Stimulated activated CD4-positive, alpha-beta T cell treated with anti-CD3 and anti-CD28 coated beads, Interleukin-12 subunit alpha, Interleukin-12 subunit beta, amount 100 ng/mL, for 24 hours (primary cell): ENCODE measurements around the gene ABCC9.
A peak's percentile ranks its signal among the peaks of the same experiment; 100 is the strongest.

ENCODE experiments used
- DNase-seq, 2 experiments: peaks; one replicate each; pipeline ENCODE4 v3.0.0-alpha.2; 2020; ENCODE audit warnings: low read depth in 2 of 2

Gene ABCC9

DNA sequence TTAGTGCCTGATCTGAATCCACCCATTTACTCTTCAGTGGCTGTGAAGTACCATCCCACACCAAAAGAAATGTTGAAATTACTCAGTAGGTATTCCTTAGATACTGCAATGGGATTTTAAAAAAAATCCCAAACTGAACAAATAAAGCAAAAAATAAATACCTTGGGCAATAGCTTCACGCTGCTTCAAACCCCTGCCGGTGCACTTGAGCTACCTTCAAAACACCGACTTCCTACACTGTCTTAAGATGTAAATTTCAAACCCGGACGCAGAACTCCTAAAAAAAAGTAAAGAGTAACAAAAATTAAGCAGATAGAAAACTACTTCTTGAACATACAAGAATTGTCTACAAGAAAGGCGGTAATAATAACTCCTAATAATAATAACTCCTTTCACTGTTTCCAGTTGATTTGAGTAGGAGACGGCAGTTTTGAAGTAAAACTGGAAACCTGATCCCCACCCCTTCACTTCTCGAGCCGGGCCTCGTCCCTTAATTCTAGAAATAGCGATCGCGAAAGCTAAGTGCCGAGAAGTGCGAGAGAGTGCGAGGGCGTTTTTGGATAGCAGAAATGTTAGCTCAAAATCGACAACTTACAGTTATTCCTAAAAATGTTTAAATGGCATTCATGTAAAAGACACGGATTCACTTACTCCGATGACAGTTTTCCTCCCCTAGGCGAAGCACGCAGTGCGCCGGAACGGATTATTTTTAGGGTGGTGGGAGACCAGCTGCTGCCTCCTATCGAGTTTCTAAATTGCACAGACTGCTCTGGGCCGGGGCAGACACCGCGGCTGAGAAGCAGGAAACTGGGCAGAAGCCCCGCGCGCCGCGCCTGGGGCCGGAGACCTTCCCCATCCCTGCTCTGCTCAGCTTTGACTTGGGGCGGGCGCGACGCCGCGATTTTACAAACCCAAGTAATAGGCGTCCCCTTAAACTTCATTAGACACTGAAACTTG lies at the start of gene ABCC9:
ABCC9 (minus strand) TSS at position 878 of the 957 bp plus-strand sequence. CDS start 4,752 bp downstream, outside the sequence.
- peak in 1 of 2 experiments; percentile 7 for DNase-seq

GRCh38 chr12:21989819-21990412 lies 48.7 kb upstream of the ABCC9 start:
- DNase-seq, result no peak

DNA sequence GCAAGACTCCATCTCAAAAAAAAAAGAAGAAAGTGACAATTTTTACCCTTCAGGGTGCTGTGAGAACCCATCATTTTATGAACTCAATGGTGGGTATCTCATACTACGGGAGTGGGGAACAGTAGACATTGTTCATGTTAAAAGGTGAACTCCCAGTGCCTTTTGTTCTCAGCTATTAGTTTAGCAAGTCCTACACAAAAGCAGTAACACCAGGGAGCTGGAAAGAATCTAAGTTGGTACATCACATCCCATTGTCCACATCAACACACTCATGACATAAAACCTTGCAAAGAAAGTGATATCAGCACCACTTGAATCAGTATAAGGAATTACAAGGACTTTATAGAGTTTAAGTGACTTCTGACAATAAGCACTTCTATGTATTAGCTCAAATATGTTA lies 47.4 kb upstream of the ABCC9 start:
- no peak for DNase-seq

DNA sequence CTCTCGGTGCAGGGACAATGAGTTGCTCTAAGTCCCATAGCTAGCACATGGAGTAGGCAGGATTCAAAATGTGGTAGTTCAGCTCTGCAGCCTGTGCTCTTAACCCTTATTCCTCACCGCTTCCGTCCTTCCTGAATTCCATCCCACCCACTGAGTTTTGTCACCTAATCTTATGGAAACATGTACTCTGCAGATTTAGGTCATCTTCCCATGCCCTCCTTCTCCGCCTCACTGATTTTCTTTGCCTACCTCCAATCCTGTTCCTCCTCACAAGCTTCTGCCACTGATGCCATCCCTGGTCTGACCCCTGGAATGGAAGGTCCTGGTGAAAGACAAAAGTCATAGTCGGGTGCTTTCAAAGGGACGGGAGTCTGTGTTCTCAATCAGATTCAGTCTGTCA lies 46.5 kb upstream of the ABCC9 start:
- DNase-seq, result no peak

DNA sequence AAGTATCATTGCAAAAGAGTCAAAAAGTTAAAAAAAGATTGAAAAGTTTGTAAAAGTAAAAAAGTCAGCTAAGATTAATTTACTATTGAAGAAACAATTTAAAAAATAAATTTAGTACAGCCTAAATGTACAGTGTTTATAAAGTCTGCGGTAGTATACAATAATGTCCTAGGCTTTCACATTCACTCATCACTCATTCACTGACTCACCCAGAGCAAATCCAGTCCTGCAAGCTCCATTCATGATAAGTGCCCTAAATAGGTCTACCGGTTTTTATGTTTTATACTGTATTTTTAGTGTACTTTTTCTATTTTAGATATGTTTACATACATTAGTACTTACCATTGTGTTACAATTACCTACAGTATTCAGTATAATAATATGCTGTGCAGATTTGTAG lies 43.9 kb upstream of the ABCC9 start:
- DNase-seq, result no peak

DNA sequence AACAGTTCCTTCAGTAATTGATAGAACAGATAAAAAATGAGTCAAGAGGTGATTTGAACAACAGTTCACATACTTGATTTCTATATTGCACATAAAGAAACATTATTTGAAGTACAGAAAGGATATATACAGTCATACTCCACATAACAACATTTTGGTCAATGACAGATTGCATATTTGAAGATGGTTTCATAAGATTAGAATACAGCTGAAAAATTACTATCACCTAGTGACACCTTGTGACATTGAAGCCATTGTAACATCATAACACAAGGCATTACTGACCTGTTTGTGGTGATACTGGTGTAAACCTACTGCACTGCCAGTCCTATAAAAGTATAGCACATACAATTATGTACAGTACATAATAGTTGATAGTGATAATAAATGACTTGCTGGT lies 43.1 kb upstream of the ABCC9 start:
- no peak for DNase-seq

DNA sequence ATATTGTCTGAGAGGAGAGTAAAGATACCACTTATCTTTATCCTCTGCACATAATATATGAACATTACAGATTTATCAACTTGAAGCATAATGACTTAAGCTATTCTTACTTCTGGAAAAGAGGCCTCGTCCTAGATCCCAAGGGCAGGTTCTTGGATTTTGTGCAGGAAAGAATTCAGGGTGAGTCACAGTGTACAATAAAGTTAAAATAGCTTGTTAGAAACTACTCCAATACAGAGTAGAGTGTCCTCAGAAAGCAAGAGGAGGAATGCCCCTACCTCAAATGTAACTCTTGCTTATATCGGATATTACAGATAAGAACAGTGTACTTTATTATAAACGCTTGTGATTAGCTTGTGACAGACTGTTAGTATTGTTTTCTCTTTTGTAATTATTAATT lies 41.9 kb upstream of the ABCC9 start:
- DNase-seq, result no peak

- DNase-seq, result no peak
These were observed 39.3 kb upstream of the ABCC9 start for GRCh38 chr12:21980544-21980943.

- no peak for DNase-seq
These were observed 34.1 kb upstream of the ABCC9 start for GRCh38 chr12:21975293-21975692.

DNA sequence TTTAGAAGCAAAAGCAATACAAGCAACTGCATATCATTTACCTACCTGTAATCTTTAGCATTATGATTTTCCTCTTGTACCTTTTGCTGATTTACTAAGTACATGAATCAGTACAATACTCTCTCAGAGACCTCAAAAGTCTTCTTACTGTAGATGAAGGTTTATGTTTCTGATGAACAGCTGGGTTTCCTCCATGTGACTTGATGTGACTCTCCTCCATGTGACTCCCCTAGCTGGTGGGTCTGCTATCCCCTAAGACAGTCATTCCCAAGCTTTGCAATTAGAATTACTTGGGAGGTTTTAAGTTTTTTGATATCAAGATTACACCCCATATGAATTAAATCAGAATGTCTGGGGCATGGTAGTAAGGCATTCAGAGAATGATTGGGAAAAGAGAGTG lies 32.0 kb upstream of the ABCC9 start:
- DNase-seq, result no peak

DNA sequence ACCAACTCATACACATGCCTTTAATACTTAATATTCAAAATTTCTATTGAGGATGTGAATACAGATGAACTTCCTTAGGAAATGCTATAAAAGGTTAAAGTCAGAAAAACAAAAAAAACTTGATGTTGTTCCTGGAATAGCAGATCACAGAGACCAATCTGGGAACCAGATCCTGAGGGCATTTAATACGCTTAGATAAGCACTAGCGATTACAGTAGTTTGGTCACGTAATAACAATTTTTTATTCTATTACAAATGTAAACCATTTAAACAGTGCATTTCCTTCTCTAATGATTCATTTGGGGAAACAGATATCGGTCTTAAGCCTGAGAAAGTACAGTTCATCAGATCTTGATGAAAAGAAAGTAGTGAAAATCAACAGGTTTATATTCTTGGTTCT lies 30.8 kb upstream of the ABCC9 start:
- no peak for DNase-seq

DNA sequence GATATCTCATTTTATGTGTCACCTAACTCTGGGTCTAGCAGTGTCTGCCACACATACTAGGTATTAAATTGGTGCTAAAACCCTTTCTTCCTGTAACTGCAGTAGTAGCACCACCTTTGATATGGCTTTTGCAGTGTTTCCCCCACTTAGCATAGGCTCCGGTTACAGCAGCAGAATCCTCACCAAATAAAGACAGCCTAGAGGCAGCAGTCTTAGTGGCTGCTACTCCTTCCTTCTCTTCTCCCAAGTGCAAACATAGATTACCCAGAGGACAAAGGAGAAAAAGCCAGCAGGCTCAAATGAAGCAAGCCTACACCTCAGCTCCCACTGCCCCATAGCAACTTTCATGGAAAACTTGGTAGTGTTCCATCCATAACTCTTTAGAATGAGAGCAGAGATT lies 30.1 kb upstream of the ABCC9 start:
- no peak for DNase-seq

GRCh38 chr12:21962821-21963220 lies 21.6 kb upstream of the ABCC9 start:
- DNase-seq, result no peak

DNA sequence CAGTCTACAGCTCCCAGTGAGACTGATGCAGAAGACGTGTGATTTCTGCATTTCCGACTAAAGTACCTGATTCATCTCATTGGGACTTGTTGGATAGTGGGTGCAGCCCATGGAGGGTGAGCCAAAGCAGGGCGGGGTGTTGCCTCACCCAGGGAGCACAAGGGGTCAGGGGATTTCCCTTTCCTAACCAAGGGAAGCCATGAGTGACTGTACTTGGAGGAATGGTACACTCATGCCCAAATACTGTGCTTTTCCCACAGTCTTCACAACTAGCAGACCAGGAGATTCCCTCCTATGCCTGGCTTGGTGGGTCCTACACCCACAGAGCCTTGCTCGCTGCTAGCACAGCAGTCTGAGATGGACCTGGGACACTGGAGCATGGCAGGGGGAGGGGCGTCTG lies 21.0 kb upstream of the ABCC9 start:
- DNase-seq, result no peak

GRCh38 chr12:21950649-21951048 lies 9.4 kb upstream of the ABCC9 start:
- no peak for DNase-seq

DNA sequence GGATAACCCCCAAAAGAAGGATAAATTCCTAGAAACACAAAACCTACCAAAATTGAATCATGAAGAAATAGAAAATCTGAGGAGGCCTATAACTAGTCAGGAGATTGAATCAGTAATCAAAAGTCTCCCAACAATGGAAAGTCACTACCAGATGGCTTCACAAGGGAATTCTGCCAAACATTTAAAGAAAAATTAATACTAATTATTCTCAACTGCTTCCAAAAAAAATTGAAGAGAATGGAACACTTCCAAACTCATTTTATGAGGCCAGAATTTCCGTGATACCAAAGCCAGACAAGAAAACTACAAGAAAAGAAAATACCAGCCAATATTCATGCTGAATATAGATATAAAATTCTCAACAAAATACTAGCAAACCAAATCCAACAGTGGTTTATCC lies 7.8 kb upstream of the ABCC9 start:
- no peak for DNase-seq

DNA sequence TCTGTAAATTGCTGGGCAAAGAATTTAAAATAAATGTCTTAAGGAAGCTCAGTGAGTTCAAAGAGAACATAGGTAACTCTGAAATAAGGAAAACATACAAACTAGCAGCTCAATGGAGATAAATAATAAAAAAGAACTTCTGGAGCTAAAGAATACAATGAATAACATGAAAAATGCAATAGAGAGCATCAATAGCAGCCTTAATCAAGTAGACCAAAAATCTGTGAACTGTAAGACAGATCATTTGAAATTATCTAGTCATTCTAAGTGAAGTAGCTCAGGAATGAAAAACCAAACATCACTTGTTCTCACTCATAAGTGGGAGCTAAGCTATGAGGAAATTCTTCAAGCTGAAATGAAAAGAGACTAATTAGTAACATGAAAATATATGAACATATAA lies 5.8 kb upstream of the ABCC9 start:
- DNase-seq, result no peak

- DNase-seq, result no peak
These were observed 3.8 kb upstream of the ABCC9 start for GRCh38 chr12:21945002-21945401.

DNA sequence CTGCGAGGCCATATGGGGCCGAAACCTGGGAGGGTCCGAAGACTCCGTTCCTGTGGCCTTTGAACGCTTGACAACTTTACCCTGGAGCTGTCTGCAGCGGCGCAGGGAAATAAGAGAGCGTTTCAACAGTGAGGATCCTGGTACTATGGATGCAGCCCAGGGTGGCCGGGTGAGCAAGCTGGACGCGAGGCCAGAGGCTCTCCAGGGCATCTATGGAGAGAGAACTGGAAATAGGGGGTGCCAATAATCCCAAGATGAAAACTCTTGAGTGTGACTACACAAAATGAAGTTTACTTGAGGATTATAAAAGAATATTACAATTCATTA lies 1.1 kb upstream of the ABCC9 start:
- DNase-seq, result no peak

- no peak for DNase-seq
These were observed 515 bp upstream of the ABCC9 start for GRCh38 chr12:21941506-21942376.

DNA sequence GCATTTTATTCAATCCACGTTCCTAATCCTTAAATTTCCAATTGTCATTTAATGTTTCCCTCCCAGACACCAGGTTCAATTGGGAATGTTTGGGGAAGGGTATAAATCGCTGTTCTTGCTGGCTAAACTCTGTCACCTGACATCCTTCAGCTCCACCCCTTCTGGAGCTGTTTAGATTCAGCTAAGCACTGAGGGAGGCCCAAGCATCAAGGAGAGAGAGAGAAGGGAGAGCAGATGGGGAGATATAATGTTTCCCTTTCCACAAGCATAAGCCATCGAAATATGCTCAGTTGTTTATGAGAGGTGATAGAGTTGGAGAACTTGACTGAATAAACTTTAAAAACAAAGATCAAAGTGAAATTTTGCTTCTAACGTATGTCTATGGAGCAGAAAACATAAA lies 1.8 kb downstream of the ABCC9 start:
- no peak for DNase-seq

GRCh38 chr12:21938879-21939278 lies 2.3 kb downstream of the ABCC9 start:
- no peak for DNase-seq

- DNase-seq, result no peak
These were observed 7.1 kb downstream of the ABCC9 start for GRCh38 chr12:21934173-21934572.
